ENCODE results near the gene TINAG.

The TINAG gene

DNA sequence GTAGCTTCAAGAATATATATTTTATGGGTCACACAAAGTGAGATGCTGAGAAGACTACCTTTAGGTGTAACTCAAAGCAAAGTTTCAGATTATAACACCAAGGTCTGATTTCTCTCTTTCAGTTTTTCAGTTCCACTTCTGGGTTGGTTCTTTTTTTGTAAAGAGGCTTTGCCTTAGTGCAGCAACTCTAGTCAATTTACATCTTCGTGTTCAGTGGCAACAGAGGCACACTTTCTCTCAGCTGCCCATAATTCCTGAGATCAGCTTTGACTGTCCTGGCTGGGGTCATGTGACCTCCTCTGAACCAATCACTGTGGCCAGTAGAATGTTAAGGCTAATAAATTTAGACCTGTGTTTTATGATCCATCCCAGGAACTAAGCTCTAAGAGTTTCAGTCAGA is 120.2 kb downstream of the TINAG start:
- DNase-seq = no peak

DNA sequence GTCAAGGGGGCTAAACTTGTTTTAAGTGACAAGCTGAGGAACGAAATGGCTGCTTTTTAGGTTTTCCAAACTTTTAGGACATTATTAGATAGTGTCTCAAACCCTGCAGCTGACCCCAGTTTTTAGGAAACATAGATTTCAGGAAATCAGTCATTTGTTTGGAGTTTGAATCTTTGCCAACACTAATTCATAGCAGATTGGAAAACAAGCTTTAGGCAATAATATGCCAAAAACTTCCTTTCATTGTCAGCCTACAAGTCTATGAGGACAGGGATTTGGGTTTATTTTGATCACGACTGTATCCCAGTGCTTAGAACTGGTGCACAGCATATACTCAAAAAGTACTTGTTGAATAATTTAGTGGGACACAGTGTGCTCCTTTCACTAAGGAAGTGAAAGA is 123.2 kb downstream of the TINAG start:
- no peak for DNase-seq

Measured in SW 1271 (cell line).